Measurements from ENCODE around the gene IPPK.

- TF ChIP-seq EZH2 (IDR thresholded peaks at IDR 0.05; ENCODE audit: borderline replicate concordance, low read length) (no peak), CTCF (IDR thresholded peaks at IDR 0.05; ENCODE audit: low read length) (no peak)
These were observed 45.7 kb upstream of the IPPK start for GRCh38 chr9:92715488-92716231.
